HEK293 (cell line): ENCODE results near the gene CEP68.

Experiments used
- AEBP2 ChIP-seq: fragments of 450-650 bp; formaldehyde crosslinking; IDR thresholded peaks from 2 replicates; pipeline ENCODE4 v1.5.1; 2016; ENCODE audit warnings: missing biosample characterization, missing genetic modification characterization, borderline replicate concordance
- IKZF3 ChIP-seq: fragments of 450-650 bp; IDR thresholded peaks from 2 replicates; pipeline ENCODE4 v1.5.0; 2018; ENCODE audit warnings: missing biosample characterization, mild to moderate bottlenecking, missing genetic modification characterization, moderate library complexity
- KLF9 ChIP-seq: fragments of 450-650 bp; formaldehyde crosslinking; IDR thresholded peaks from 2 replicates; pipeline ENCODE4 v1.5.1; 2016; ENCODE audit warnings: missing biosample characterization, missing genetic modification characterization, low read depth
- ZBTB17 ChIP-seq: fragments of 450-650 bp; formaldehyde crosslinking; IDR thresholded peaks from 2 replicates; pipeline ENCODE4 v1.5.1; 2016; ENCODE audit warnings: missing biosample characterization, missing genetic modification characterization
- ZBTB20 ChIP-seq: fragments of 450-650 bp; formaldehyde crosslinking; IDR thresholded peaks from 2 replicates; pipeline ENCODE4 v1.5.1; 2016; ENCODE audit warnings: missing biosample characterization, missing genetic modification characterization
- ZBTB44 ChIP-seq: fragments of 450-650 bp; IDR thresholded peaks from 2 replicates; pipeline ENCODE4 v1.5.1; 2018; ENCODE audit warnings: missing biosample characterization, mild to moderate bottlenecking, missing genetic modification characterization
- ZBTB8A ChIP-seq: fragments of 450-650 bp; formaldehyde crosslinking; IDR thresholded peaks from 2 replicates; pipeline ENCODE4 v1.5.1; 2016; ENCODE audit warnings: missing biosample characterization, missing genetic modification characterization
- ZFP37 ChIP-seq: fragments of 450-650 bp; formaldehyde crosslinking; IDR thresholded peaks from 2 replicates; pipeline ENCODE4 v1.5.1; 2016; ENCODE audit warnings: missing biosample characterization, missing genetic modification characterization
- ZNF114 ChIP-seq: fragments of 450-650 bp; formaldehyde crosslinking; IDR thresholded peaks from 2 replicates; pipeline ENCODE4 v1.5.0; 2017; ENCODE audit warnings: missing biosample characterization, missing genetic modification characterization
- ZNF121 ChIP-seq: fragments of 450-650 bp; formaldehyde crosslinking; IDR thresholded peaks from 2 replicates; pipeline ENCODE4 v1.5.1; 2016; ENCODE audit warnings: missing biosample characterization, missing genetic modification characterization
- ZNF148 ChIP-seq: fragments of 450-650 bp; formaldehyde crosslinking; IDR thresholded peaks from 2 replicates; pipeline ENCODE4 v1.5.0; 2017; ENCODE audit warnings: missing biosample characterization, missing genetic modification characterization, borderline replicate concordance
- ZNF155 ChIP-seq: fragments of 450-650 bp; formaldehyde crosslinking; IDR thresholded peaks from 2 replicates; pipeline ENCODE4 v1.5.1; 2016; ENCODE audit warnings: missing biosample characterization, missing genetic modification characterization
- ZNF211 ChIP-seq: fragments of 450-650 bp; formaldehyde crosslinking; IDR thresholded peaks from 2 replicates; pipeline ENCODE4 v1.5.1; 2016; ENCODE audit warnings: low read depth, missing biosample characterization, missing genetic modification characterization
- ZNF223 ChIP-seq: fragments of 450-650 bp; formaldehyde crosslinking; IDR thresholded peaks from 2 replicates; pipeline ENCODE4 v1.5.1; 2016; ENCODE audit warnings: missing biosample characterization, missing genetic modification characterization
- ZNF426 ChIP-seq: fragments of 450-650 bp; formaldehyde crosslinking; IDR thresholded peaks from 2 replicates; pipeline ENCODE4 v1.5.1; 2017; ENCODE audit warnings: missing biosample characterization, missing genetic modification characterization, mild to moderate bottlenecking, inconsistent platforms, moderate library complexity
- ZNF501 ChIP-seq: fragments of 450-650 bp; formaldehyde crosslinking; IDR thresholded peaks from 2 replicates; pipeline ENCODE4 v1.5.1; 2016; ENCODE audit warnings: missing biosample characterization, missing genetic modification characterization
- ZNF518A ChIP-seq: fragments of 450-650 bp; formaldehyde crosslinking; conservative IDR thresholded peaks from 2 replicates; pipeline ENCODE4 v1.5.1; 2016; ENCODE audit warnings: low read depth, missing biosample characterization, missing genetic modification characterization
- ZNF521 ChIP-seq: fragments of 450-650 bp; formaldehyde crosslinking; IDR thresholded peaks from 2 replicates; pipeline ENCODE4 v1.5.1; 2017; ENCODE audit warnings: missing biosample characterization, mild to moderate bottlenecking, missing genetic modification characterization
- ZNF548 ChIP-seq: fragments of 450-650 bp; formaldehyde crosslinking; IDR thresholded peaks from 2 replicates; pipeline ENCODE4 v1.5.1; 2016; ENCODE audit warnings: missing biosample characterization, missing genetic modification characterization
- ZNF555 ChIP-seq: fragments of 450-650 bp; formaldehyde crosslinking; conservative IDR thresholded peaks from 2 replicates; pipeline ENCODE4 v1.5.1; 2017; ENCODE audit warnings: missing biosample characterization, mild to moderate bottlenecking, missing genetic modification characterization, inconsistent platforms
- ZNF596 ChIP-seq: fragments of 450-650 bp; IDR thresholded peaks from 2 replicates; pipeline ENCODE4 v1.5.0; 2018; ENCODE audit warnings: missing biosample characterization, mild to moderate bottlenecking, missing genetic modification characterization, moderate library complexity
- TF ChIP-seq, protein P1 (sequence below): sonication (generic); formaldehyde crosslinking; IDR thresholded peaks from 2 replicates; pipeline ENCODE4 v1.8.1; 2022; ENCODE audit warnings: mild to moderate bottlenecking, moderate library complexity, missing genetic modification reagents
- TF ChIP-seq, protein P2 (sequence below): fragments of 450-650 bp; formaldehyde crosslinking; IDR thresholded peaks from 2 replicates; pipeline ENCODE4 v1.5.1; 2016; ENCODE audit warnings: missing biosample characterization, missing genetic modification characterization

The CEP68 gene

GRCh38 chr2:65056215-65057053 is at the start of gene CEP68 (continued):
- TF ChIP-seq, protein P1, sequence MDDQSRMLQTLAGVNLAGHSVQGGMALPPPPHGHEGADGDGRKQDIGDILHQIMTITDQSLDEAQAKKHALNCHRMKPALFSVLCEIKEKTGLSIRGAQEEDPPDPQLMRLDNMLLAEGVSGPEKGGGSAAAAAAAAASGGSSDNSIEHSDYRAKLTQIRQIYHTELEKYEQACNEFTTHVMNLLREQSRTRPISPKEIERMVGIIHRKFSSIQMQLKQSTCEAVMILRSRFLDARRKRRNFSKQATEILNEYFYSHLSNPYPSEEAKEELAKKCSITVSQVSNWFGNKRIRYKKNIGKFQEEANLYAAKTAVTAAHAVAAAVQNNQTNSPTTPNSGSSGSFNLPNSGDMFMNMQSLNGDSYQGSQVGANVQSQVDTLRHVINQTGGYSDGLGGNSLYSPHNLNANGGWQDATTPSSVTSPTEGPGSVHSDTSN (CRISPR knock-in tag): peak; percentile 71; the same call in 1 of the 2 replicates
- TF ChIP-seq ZNF114: no peak
- no peak for TF ChIP-seq ZNF521 (tag by site-specific recombination)
- no peak for TF ChIP-seq ZNF223 (tag by site-specific recombination)
- no peak for TF ChIP-seq ZNF548 (tag by site-specific recombination)
- TF ChIP-seq IKZF3 (tag by site-specific recombination): no peak
- no peak for TF ChIP-seq ZNF555 (tag by site-specific recombination)
- no peak for TF ChIP-seq ZNF426
- no peak for TF ChIP-seq ZNF121 (tag by site-specific recombination)
- TF ChIP-seq, protein P2, sequence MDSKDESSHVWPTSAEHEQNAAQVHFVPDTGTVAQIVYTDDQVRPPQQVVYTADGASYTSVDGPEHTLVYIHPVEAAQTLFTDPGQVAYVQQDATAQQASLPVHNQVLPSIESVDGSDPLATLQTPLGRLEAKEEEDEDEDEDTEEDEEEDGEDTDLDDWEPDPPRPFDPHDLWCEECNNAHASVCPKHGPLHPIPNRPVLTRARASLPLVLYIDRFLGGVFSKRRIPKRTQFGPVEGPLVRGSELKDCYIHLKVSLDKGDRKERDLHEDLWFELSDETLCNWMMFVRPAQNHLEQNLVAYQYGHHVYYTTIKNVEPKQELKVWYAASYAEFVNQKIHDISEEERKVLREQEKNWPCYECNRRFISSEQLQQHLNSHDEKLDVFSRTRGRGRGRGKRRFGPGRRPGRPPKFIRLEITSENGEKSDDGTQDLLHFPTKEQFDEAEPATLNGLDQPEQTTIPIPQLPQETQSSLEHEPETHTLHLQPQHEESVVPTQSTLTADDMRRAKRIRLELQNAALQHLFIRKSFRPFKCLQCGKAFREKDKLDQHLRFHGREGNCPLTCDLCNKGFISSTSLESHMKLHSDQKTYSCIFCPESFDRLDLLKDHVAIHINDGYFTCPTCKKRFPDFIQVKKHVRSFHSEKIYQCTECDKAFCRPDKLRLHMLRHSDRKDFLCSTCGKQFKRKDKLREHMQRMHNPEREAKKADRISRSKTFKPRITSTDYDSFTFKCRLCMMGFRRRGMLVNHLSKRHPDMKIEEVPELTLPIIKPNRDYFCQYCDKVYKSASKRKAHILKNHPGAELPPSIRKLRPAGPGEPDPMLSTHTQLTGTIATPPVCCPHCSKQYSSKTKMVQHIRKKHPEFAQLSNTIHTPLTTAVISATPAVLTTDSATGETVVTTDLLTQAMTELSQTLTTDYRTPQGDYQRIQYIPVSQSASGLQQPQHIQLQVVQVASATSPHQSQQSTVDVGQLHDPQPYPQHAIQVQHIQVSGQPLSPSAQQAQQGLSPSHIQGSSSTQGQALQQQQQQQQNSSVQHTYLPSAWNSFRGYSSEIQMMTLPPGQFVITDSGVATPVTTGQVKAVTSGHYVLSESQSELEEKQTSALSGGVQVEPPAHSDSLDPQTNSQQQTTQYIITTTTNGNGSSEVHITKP (tag by site-specific recombination): no peak
- no peak for TF ChIP-seq ZNF148 (tag by site-specific recombination)
- TF ChIP-seq ZBTB20: 0 out of 2 replicates have a peak, but pooled peaks have one; percentile 25
- TF ChIP-seq ZNF518A (tag by site-specific recombination): no peak
- 0 out of 2 replicates have a peak, but pooled peaks have one; percentile 18 for TF ChIP-seq ZBTB44 (tag by site-specific recombination)
- TF ChIP-seq ZNF211 (tag by site-specific recombination): no peak
- TF ChIP-seq KLF9: peak; percentile 98
- no peak for TF ChIP-seq ZFP37 (tag by site-specific recombination)
- TF ChIP-seq ZNF596 (tag by site-specific recombination): 0 out of 2 replicates have a peak, but pooled peaks have one; percentile 27
- no peak for TF ChIP-seq ZNF501 (tag by site-specific recombination)
- no peak for TF ChIP-seq AEBP2 (tag by site-specific recombination)
- TF ChIP-seq ZBTB17 (tag by site-specific recombination): peak; percentile 36; the same call in 1 of the 2 replicates
- no peak for TF ChIP-seq ZNF155 (tag by site-specific recombination)
- TF ChIP-seq ZBTB8A (tag by site-specific recombination): peak; percentile 83
